Measurements from ENCODE around the gene EPB41L4A. TPM values are rescaled to one million over a fixed set of nuclear protein-coding genes. Genes with fewer than 3 reads are reported as not detected.
"Not testable (repeated sequence)": the region's sequence is repeated elsewhere in the genome, so short reads cannot be mapped to it uniquely, and the experiment has no call there.

The EPB41L4A gene
- under 1 TPM in 1 of 2 experiments, not detected in 1; 0.30 TPM for total RNA-seq
- polyA plus RNA-seq = 1 to 10 TPM in 1 of 3 donors, under 1 TPM in 2; 0.06 to 2.9 (median 0.08) TPM
- total RNA-seq = 0 to 0.43 (median 0.04) reads per million in 6 experiments

DNA sequence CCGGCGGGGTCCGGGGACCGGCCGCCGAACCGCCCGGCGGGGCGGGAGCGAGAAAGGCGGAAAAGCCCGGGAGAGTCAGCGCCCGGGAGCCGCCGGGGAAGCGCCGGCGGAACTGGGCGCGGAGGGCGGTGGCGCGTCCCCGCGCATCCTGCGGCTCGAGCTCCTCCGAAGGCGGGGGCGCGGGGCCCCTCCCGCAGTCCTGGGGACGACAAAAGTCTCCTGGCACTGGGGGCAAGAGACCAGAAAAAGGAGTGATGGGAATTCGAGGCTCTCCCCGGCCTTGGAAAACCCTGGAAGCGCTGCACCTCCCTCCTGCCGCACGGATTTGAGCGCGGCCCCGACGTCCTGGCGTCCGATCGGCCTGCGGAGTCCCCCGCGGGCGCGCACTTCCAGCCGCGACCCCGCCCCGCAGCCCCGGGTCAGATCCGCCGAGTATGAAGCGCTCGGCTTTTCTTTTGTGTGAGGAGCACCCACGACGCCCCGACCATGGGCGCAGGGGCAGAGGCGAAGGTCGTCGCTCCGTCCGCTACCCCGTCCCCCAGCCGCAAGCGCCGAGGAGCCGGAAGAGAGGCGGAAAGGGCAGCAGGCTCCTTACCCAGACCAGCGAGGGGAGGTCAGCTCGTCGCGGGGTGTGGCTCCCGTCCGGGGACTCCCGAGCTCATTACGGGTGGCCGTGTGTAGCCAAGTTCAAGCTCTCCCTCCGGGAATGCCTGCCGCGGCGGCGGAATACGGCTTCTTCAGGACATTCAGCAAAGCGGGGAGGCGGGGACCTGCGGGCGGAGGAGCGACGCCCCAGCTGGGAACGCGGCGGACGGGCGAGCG, at the start of gene EPB41L4A:
TSS of gene EPB41L4A (minus strand) at position 114 of the 822 bp plus-strand sequence. CDS start 238 bp downstream, outside the sequence.
- peak within 1 kb of the TSS; percentile 31 to 83 (median 70) for H3K4me3 Mint-ChIP-seq
- peaks cover 24 to 57% (median 49%) of the 10 kb centered on the region in 5 donors for H3K27me3 Mint-ChIP-seq
- peak within 1 kb of the TSS in 1 of 10 donors; percentile 6 for H3K27ac Mint-ChIP-seq
- peaks cover 0 to 6% (median 0%) of the 10 kb centered on the region in 9 donors for H3K9me3 Mint-ChIP-seq
- H3K36me3 Mint-ChIP-seq = peaks cover 0 to 5% (median 0%) of the 10 kb centered on the region in 3 donors
- peaks cover 4 to 21% (median 13%) of the 10 kb centered on the region in 4 donors for H3K4me1 Mint-ChIP-seq
- ATAC-seq = no peak
- DNase-seq = no peak
- POLR2A ChIA-PET = no interaction called here

DNA sequence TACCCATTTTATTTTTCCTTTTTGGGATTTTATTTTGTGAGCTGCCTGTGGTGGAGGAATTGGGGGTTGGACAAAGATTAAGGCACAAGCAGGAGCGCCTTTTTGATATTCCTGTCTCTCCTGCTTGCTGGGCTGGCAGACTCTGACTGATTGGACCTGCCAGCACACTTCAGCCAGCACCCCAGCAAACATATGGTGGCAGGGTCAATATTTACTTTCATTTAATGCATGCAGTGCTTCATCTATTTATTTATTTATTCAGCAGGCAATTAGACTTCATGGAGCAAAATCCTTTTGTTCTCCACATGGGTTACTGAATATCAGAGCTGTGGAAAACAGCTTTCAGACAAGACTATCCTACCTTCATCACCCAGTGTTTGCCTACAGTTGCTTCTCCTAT, 48.4 kb upstream of the EPB41L4A start:
- Mint-ChIP-seq H3K9me3 (peaks cover 0 to 5% (median 2%) of the 10 kb centered on the region in 9 donors), H3K27ac (no peak overlapping the region), H3K27me3 (peaks cover 6 to 22% (median 13%) of the 10 kb centered on the region in 5 donors), H3K4me3 (no peak overlapping the region), H3K4me1 (peaks cover 0 to 1% (median 0%) of the 10 kb centered on the region in 4 donors), H3K36me3 (no peaks in the 10 kb centered on the region)
- ATAC-seq (no peak), DNase-seq (no peak)
- POLR2A ChIA-PET = no interaction called here

DNA sequence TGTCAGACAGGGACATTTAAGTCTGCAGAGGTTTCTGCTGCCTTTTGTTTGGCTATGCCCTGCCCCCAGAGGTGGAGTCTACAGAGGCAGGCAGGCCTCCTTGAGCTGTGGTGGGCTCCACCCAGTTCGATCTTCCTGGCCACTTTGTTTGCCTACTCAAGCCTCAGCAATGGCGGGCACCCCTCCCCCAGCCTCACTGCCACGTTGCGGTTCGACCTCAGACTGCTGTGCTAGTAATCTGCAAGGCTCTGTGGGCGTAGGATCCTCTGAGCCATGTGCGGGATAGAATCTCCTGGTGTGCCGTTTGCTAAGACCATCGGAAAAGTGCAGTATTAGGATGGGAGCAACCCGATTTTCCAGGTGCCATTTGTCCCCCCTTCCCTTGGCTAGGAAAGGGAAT, 47.2 kb upstream of the EPB41L4A start:
- H3K36me3 Mint-ChIP-seq, H3K4me1 Mint-ChIP-seq, H3K9me3 Mint-ChIP-seq, DNase-seq, ATAC-seq, POLR2A ChIA-PET, H3K4me3 Mint-ChIP-seq, H3K27ac Mint-ChIP-seq: not testable (repeated sequence)
- peaks cover 6 to 19% (median 9%) of the 10 kb centered on the region in 5 donors for H3K27me3 Mint-ChIP-seq

DNA sequence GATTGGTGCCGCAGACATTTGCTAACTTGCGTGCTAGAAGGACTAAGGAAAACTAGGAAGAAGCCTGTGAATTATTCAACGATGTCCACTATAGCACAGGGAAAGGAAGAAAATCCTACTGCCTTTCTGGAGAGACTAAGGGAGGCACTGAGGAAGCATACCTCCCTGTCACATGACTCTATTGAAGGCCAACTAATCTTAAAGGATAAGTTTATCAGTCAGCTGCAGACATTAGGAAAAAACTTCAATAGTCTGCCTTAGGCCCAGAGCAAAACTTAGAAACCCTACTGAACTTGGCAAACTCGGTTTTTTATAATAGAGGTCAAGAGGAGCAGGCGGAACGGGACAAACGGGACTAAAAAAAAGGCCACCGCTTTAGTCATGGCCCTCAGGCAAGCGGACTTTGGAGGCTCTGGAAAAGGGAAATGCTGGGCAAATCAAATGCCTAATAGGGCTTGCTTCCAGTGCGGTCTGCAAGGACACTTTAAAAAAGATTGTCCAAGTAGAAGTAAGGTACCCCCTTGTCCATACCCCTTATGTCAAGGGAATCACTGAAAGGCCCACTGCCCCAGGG, 28.2 kb upstream of the EPB41L4A start:
- H3K4me3 Mint-ChIP-seq, H3K36me3 Mint-ChIP-seq, H3K27ac Mint-ChIP-seq, H3K9me3 Mint-ChIP-seq, DNase-seq, POLR2A ChIA-PET, ATAC-seq, H3K4me1 Mint-ChIP-seq: not testable (repeated sequence)
- peaks cover 0 to 24% (median 6%) of the 10 kb centered on the region in 5 donors for H3K27me3 Mint-ChIP-seq

- peaks cover 0 to 24% (median 6%) of the 10 kb centered on the region in 5 donors for H3K27me3 Mint-ChIP-seq
- POLR2A ChIA-PET = no interaction called here
- H3K9me3 Mint-ChIP-seq = peaks cover 0 to 5% (median 0%) of the 10 kb centered on the region in 9 donors
These were observed 26.7 kb upstream of the EPB41L4A start for GRCh38 chr5:112445626-112446350.

GRCh38 chr5:112443932-112444331, 24.9 kb upstream of the EPB41L4A start:
- not testable (repeated sequence) for H3K4me1 Mint-ChIP-seq

More at GRCh38 chr5:112445626-112446350, 26.7 kb upstream of the EPB41L4A start:
- Mint-ChIP-seq H3K4me1 (no peaks in the 10 kb centered on the region), H3K36me3 (no peaks in the 10 kb centered on the region), H3K4me3 (no peak overlapping the region), H3K27ac (no peak overlapping the region)
- ATAC-seq (no peak), DNase-seq (no peak)

DNA sequence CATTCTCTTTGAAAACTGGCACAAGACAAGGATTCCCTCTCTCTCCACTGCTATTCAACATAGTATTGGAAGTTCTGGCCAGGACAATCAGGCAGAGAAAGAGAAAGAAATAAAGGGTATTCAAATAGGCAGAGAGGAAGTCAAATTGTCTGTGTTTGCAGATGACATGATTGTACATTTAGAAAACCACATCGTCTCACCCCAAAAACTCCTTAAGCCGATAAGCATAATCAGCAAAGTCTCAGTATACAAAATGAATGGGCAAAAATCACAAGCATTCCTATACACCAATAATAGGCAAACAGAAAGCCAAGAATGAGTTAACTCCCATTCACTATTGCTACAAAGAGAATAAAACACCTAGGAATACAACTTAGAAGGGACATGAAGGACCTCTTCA, 21.0 kb upstream of the EPB41L4A start:
- Mint-ChIP-seq H3K36me3 (peaks cover 0 to 13% (median 0%) of the 10 kb centered on the region in 3 donors), H3K4me3 (no peak overlapping the region), H3K27me3 (peaks cover 5 to 28% (median 10%) of the 10 kb centered on the region in 5 donors), H3K27ac (no peak overlapping the region), H3K9me3 (peaks cover 0 to 36% (median 15%) of the 10 kb centered on the region in 9 donors), H3K4me1 (no peaks in the 10 kb centered on the region)
- ATAC-seq (no peak), DNase-seq (no peak)
- POLR2A ChIA-PET = no interaction called here

More at GRCh38 chr5:112443932-112444331, 24.9 kb upstream of the EPB41L4A start:
- H3K36me3 Mint-ChIP-seq, H3K4me3 Mint-ChIP-seq, ATAC-seq, DNase-seq, POLR2A ChIA-PET: not testable (repeated sequence)
- H3K27ac Mint-ChIP-seq = peak overlapping the region in 1 of 10 donors; percentile 22
- peaks cover 0 to 22% (median 6%) of the 10 kb centered on the region in 5 donors for H3K27me3 Mint-ChIP-seq
- H3K9me3 Mint-ChIP-seq = peaks cover 0 to 19% (median 8%) of the 10 kb centered on the region in 9 donors

- Mint-ChIP-seq H3K36me3 (peaks cover 0 to 13% (median 0%) of the 10 kb centered on the region in 3 donors), H3K27me3 (peaks cover 10 to 41% (median 17%) of the 10 kb centered on the region in 5 donors), H3K4me1 (no peaks in the 10 kb centered on the region), H3K4me3 (no peak overlapping the region), H3K9me3 (peaks cover 0 to 44% (median 15%) of the 10 kb centered on the region in 9 donors), H3K27ac (no peak overlapping the region)
- DNase-seq (no peak), ATAC-seq (no peak)
- POLR2A ChIA-PET = no interaction called here
These were observed 17.1 kb upstream of the EPB41L4A start for GRCh38 chr5:112436144-112436543.

- POLR2A ChIA-PET = no interaction called here
- ATAC-seq (no peak), DNase-seq (no peak)
- H3K36me3 Mint-ChIP-seq = peaks cover 0 to 12% (median 0%) of the 10 kb centered on the region in 3 donors
- no peak overlapping the region for H3K27ac Mint-ChIP-seq
- no peaks in the 10 kb centered on the region for H3K4me1 Mint-ChIP-seq
- peaks cover 0 to 38% (median 9%) of the 10 kb centered on the region in 9 donors for H3K9me3 Mint-ChIP-seq
- peaks cover 13 to 51% (median 23%) of the 10 kb centered on the region in 5 donors for H3K27me3 Mint-ChIP-seq
- H3K4me3 Mint-ChIP-seq = no peak overlapping the region
These were observed 15.6 kb upstream of the EPB41L4A start for GRCh38 chr5:112434641-112435040.

DNA sequence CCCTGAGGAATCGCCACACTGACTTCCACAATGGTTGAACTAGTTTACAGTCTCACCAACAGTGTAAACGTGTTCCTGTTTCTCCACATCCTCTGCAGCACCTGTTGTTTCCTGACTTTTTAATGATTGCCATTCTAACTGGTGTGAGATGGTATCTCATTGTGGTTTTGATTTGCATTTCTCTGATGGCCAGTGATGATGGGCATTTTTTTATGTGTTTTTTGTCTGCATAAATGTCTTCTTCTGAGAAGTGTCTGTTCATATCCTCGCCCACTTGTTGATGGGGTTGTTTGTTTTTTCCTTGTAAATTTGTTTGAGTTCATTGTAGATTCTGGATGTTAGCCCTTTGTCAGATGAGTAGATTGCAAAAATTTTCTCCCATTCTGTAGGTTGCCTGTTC, 7.1 kb upstream of the EPB41L4A start:
- ATAC-seq, POLR2A ChIA-PET, DNase-seq, H3K4me1 Mint-ChIP-seq, H3K4me3 Mint-ChIP-seq, H3K27ac Mint-ChIP-seq, H3K36me3 Mint-ChIP-seq: not testable (repeated sequence)
- H3K27me3 Mint-ChIP-seq = peaks cover 24 to 51% (median 29%) of the 10 kb centered on the region in 5 donors
- H3K9me3 Mint-ChIP-seq = peaks cover 0 to 15% (median 4%) of the 10 kb centered on the region in 9 donors

- peaks cover 23 to 53% (median 49%) of the 10 kb centered on the region in 5 donors for H3K27me3 Mint-ChIP-seq
- peaks cover 0 to 6% (median 0%) of the 10 kb centered on the region in 9 donors for H3K9me3 Mint-ChIP-seq
- H3K4me1 Mint-ChIP-seq = peaks cover 4 to 21% (median 13%) of the 10 kb centered on the region in 4 donors
- H3K27ac Mint-ChIP-seq = peak overlapping the region in 1 of 10 donors; percentile 1
- DNase-seq (no peak), ATAC-seq (peak in 1 of 2 donors; percentile 25)
- POLR2A ChIA-PET = no interaction called here
- H3K36me3 Mint-ChIP-seq = peaks cover 0 to 5% (median 0%) of the 10 kb centered on the region in 3 donors
- peak overlapping the region in 8 of 10 donors; percentile 14 to 80 (median 62) for H3K4me3 Mint-ChIP-seq
These were observed 1.1 kb upstream of the EPB41L4A start for GRCh38 chr5:112419986-112420864.

All from naive thymus-derived CD8-positive, alpha-beta T cell (primary cell).